WTC11 (cell line): ENCODE data around the gene RCN1.

Experiments used
- AFF4 ChIP-seq: sonication (generic); formaldehyde crosslinking; IDR thresholded peaks from 2 replicates; pipeline ENCODE4 v1.8.1; 2023; ENCODE audit warnings: mild to moderate bottlenecking, missing genetic modification reagents, borderline replicate concordance
- FOXP1 ChIP-seq: sonication (generic); formaldehyde crosslinking; IDR thresholded peaks from 2 replicates; pipeline ENCODE4 v1.8.0; 2022; ENCODE audit warnings: missing genetic modification reagents, mild to moderate bottlenecking, moderate library complexity, borderline replicate concordance
- NFYB ChIP-seq: sonication (generic); formaldehyde crosslinking; conservative IDR thresholded peaks from 2 replicates; pipeline ENCODE4 v1.8.0; 2022; ENCODE audit warnings: low read depth, missing genetic modification reagents
- NR2C2 ChIP-seq: sonication (generic); formaldehyde crosslinking; IDR thresholded peaks from 2 replicates; pipeline ENCODE4 v1.8.0; 2022; ENCODE audit warnings: mild to moderate bottlenecking, missing genetic modification reagents
- SMAD4 ChIP-seq: sonication (generic); formaldehyde crosslinking; IDR thresholded peaks from 2 replicates; pipeline ENCODE4 v1.8.0; 2022; ENCODE audit warnings: mild to moderate bottlenecking, missing genetic modification reagents
- TF ChIP-seq, protein P1 (sequence below): fragments of 200-600 bp; IDR thresholded peaks from 2 replicates; pipeline ENCODE4 v1.8.0; 2022; ENCODE audit warnings: antibody characterized with exemption
- TF ChIP-seq, protein P2 (sequence below): sonication (generic); formaldehyde crosslinking; IDR thresholded peaks from 2 replicates; pipeline ENCODE4 v1.8.0; 2023; ENCODE audit warnings: mild to moderate bottlenecking, missing genetic modification reagents
- TF ChIP-seq, protein P3 (sequence below): sonication (generic); formaldehyde crosslinking; IDR thresholded peaks from 2 replicates; pipeline ENCODE4 v1.8.0; 2023; ENCODE audit warnings: missing genetic modification reagents
- TF ChIP-seq, protein P4 (sequence below): sonication (generic); formaldehyde crosslinking; IDR thresholded peaks from 2 replicates; pipeline ENCODE4 v1.8.1; 2022; ENCODE audit warnings: low read depth, missing genetic modification reagents, borderline replicate concordance
- TF ChIP-seq, protein P5 (sequence below): sonication (generic); formaldehyde crosslinking; IDR thresholded peaks from 2 replicates; pipeline ENCODE4 v1.8.0; 2022; ENCODE audit warnings: mild to moderate bottlenecking, missing genetic modification reagents
- TF ChIP-seq, protein P6 (sequence below): sonication (generic); formaldehyde crosslinking; IDR thresholded peaks from 2 replicates; pipeline ENCODE4 v1.8.1; 2023; ENCODE audit warnings: mild to moderate bottlenecking, missing genetic modification reagents
- TF ChIP-seq, protein P7 (sequence below): sonication (generic); formaldehyde crosslinking; IDR thresholded peaks from 2 replicates; pipeline ENCODE4 v1.8.0; 2022; ENCODE audit warnings: mild to moderate bottlenecking, missing genetic modification reagents

DNA sequence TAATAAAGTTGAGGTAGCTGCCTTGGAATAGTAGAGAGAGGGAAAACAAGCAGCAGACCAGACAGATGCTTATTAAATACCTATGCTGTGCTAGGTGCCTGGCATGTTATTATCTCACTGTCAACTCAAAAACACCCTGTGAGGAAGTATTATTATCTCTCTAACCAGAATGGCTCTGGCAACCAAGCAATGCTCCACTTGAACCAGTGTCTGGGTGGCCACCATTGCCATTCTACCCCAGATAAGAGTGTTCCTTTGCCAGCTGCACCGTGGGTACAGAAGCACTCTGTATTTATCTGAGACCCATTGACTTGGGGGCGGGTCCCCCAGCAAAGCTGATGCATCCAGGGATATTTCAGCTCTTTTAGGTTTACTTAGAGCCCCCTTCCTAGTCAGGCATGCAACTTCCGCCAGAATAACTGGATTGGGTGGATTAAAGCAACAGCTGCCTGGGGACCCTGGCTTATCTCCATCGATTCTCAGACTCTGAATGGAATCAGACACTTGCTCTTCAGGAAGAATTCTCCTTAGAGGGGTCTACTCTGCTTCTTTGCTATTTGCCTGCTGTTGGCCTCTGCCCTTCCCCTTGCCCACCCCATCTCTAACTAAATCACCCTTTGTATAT is 49.1 kb downstream of the RCN1 start:
- TF ChIP-seq SMAD4 (CRISPR knock-in tag) (no peak), NR2C2 (CRISPR knock-in tag) (no peak), NFYB (CRISPR knock-in tag) (no peak), FOXP1 (CRISPR knock-in tag) (no peak), AFF4 (CRISPR knock-in tag) (no peak)
- TF ChIP-seq, protein P1, sequence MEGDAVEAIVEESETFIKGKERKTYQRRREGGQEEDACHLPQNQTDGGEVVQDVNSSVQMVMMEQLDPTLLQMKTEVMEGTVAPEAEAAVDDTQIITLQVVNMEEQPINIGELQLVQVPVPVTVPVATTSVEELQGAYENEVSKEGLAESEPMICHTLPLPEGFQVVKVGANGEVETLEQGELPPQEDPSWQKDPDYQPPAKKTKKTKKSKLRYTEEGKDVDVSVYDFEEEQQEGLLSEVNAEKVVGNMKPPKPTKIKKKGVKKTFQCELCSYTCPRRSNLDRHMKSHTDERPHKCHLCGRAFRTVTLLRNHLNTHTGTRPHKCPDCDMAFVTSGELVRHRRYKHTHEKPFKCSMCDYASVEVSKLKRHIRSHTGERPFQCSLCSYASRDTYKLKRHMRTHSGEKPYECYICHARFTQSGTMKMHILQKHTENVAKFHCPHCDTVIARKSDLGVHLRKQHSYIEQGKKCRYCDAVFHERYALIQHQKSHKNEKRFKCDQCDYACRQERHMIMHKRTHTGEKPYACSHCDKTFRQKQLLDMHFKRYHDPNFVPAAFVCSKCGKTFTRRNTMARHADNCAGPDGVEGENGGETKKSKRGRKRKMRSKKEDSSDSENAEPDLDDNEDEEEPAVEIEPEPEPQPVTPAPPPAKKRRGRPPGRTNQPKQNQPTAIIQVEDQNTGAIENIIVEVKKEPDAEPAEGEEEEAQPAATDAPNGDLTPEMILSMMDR: no peak
- TF ChIP-seq, protein P2, sequence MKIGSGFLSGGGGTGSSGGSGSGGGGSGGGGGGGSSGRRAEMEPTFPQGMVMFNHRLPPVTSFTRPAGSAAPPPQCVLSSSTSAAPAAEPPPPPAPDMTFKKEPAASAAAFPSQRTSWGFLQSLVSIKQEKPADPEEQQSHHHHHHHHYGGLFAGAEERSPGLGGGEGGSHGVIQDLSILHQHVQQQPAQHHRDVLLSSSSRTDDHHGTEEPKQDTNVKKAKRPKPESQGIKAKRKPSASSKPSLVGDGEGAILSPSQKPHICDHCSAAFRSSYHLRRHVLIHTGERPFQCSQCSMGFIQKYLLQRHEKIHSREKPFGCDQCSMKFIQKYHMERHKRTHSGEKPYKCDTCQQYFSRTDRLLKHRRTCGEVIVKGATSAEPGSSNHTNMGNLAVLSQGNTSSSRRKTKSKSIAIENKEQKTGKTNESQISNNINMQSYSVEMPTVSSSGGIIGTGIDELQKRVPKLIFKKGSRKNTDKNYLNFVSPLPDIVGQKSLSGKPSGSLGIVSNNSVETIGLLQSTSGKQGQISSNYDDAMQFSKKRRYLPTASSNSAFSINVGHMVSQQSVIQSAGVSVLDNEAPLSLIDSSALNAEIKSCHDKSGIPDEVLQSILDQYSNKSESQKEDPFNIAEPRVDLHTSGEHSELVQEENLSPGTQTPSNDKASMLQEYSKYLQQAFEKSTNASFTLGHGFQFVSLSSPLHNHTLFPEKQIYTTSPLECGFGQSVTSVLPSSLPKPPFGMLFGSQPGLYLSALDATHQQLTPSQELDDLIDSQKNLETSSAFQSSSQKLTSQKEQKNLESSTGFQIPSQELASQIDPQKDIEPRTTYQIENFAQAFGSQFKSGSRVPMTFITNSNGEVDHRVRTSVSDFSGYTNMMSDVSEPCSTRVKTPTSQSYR (CRISPR knock-in tag): no peak
- TF ChIP-seq, protein P3, sequence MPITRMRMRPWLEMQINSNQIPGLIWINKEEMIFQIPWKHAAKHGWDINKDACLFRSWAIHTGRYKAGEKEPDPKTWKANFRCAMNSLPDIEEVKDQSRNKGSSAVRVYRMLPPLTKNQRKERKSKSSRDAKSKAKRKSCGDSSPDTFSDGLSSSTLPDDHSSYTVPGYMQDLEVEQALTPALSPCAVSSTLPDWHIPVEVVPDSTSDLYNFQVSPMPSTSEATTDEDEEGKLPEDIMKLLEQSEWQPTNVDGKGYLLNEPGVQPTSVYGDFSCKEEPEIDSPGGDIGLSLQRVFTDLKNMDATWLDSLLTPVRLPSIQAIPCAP (CRISPR knock-in tag): no peak
- TF ChIP-seq, protein P4, sequence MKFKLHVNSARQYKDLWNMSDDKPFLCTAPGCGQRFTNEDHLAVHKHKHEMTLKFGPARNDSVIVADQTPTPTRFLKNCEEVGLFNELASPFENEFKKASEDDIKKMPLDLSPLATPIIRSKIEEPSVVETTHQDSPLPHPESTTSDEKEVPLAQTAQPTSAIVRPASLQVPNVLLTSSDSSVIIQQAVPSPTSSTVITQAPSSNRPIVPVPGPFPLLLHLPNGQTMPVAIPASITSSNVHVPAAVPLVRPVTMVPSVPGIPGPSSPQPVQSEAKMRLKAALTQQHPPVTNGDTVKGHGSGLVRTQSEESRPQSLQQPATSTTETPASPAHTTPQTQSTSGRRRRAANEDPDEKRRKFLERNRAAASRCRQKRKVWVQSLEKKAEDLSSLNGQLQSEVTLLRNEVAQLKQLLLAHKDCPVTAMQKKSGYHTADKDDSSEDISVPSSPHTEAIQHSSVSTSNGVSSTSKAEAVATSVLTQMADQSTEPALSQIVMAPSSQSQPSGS (CRISPR knock-in tag): no peak
- TF ChIP-seq, protein P5, sequence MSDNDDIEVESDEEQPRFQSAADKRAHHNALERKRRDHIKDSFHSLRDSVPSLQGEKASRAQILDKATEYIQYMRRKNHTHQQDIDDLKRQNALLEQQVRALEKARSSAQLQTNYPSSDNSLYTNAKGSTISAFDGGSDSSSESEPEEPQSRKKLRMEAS (CRISPR knock-in tag): no peak
- TF ChIP-seq, protein P6, sequence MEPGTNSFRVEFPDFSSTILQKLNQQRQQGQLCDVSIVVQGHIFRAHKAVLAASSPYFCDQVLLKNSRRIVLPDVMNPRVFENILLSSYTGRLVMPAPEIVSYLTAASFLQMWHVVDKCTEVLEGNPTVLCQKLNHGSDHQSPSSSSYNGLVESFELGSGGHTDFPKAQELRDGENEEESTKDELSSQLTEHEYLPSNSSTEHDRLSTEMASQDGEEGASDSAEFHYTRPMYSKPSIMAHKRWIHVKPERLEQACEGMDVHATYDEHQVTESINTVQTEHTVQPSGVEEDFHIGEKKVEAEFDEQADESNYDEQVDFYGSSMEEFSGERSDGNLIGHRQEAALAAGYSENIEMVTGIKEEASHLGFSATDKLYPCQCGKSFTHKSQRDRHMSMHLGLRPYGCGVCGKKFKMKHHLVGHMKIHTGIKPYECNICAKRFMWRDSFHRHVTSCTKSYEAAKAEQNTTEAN (CRISPR knock-in tag): no peak
- TF ChIP-seq, protein P7, sequence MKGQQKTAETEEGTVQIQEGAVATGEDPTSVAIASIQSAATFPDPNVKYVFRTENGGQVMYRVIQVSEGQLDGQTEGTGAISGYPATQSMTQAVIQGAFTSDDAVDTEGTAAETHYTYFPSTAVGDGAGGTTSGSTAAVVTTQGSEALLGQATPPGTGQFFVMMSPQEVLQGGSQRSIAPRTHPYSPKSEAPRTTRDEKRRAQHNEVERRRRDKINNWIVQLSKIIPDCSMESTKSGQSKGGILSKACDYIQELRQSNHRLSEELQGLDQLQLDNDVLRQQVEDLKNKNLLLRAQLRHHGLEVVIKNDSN (CRISPR knock-in tag): no peak
